HG03469 (cell line): Measurements from ENCODE around the gene ZNF532.

ENCODE experiments used
- ATAC-seq: cut with Tn5 transposase; IDR thresholded peaks from one replicate; pipeline ENCODE4 v1.9.1; 2021; ENCODE audit warnings: mild to moderate bottlenecking, moderate library complexity, moderate number of reproducible peaks; ENCODE audit not compliant: unreplicated experiment

Gene ZNF532

DNA sequence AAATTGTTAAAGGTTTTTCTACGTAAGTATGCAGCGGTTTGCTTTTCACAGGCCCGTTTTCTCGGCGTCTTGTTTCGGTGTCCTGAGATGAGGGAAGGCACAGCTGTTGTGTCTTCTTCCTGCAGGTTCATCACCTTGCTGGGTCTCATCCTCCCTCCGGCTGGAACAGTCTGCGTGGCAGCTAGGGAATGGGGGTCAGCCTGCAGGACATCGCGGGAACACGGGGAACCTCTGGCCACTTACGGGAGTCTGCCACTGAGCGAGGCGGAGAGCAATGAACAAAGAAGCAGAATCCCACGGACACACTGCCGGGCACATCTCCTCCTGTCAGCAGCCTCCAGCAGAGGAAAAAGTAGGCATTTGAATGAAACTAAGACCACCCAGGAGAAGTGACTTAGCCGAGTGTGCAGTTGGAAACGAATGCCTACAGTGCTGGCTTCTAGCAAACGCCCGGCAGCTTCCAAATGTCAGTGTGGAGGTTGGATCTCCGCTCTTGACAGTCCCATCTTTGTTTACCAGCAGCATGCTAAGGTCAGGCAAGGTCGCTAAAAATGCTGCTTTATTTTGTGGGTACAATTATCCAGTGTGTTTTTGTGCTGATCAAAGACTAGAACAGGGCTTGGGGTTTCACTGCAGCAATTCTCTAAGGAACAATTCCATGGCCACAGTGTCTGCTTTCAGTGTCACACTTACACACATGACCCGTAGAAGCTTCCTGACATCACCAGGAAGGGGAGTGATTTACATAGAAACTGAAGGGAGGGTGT, 165.2 kb downstream of the ZNF532 start:
- no peak for ATAC-seq

DNA sequence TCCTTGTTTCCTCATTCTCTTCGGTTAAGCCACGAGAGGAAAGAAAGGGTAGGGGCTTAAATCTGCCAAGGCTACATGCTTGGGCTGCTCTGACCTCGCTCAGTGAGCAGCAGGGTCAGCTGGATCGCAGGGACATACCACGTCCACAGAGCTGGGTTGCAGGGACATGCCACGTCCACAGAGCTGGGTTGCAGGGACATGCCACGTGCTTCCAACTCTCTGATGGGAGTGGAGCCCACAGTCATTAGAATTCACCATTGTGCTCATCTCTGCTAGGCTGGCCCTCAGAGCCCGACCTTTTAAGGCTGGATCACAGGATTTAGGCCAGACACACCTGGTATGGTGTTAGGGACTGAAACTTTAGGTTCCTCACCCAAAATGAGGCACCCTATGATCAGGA, 167.6 kb downstream of the ZNF532 start:
- ATAC-seq: no peak

DNA sequence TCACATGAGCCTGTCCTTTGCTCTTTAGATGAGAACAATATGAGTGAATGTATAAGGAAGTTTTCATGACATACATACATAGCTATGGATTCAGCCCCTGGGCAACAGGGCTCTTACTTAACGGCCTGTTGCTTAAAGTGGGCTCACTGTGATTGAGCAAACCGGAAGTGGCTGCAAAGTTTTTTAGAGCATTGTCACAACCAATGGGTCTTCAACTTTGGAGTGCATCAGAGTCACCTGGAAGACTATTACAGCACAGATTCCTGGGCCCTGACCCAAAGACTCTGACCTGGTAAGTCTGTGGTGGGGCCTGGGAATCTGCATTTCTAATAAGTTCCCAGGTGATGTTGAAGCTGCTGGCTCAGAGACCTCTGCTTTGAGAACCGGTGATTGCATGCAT, 168.7 kb downstream of the ZNF532 start:
- ATAC-seq: no peak

DNA sequence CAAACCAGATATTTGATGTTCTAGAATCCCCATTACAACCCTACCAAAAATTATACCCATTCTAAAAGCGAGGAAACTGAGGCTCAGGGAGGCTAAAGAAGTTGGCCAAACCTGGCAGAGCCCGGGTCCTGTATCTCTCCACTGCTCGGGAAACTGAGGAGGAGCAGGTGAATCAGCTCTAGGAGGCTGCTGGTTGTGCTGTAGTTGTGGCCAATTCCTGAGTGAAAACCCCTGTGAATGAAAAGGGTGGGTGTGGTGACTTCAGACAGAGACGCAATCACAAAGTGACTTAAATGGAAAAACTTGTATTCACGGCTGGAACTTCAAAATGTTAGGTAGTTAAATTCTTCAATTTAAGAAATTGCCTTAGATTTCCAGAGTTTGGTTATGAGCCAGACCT, 169.3 kb downstream of the ZNF532 start:
- no peak for ATAC-seq

DNA sequence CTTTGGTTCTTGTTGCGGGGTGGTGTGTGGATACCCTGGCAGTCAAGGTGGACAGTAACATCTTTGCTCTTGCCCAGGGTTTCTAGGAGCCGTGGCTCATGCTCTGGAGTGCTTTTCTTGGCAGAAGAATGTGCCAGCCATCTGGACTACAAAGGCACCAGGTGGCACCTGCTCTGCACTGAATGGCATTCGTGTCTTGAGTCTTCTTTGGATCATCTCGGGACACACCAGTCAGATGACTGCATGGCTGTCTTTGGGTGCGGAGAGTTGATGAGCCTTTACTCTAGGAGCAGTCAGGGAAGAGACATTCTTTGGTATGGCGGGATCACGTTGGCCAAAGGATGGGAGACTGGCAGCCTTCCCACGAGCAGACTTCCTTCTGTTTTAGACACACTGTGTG, 170.9 kb downstream of the ZNF532 start:
- ATAC-seq: no peak
